Measurements from ENCODE around the gene MYRIP.
"Not testable (repeated sequence)": the region's sequence is repeated elsewhere in the genome, so short reads cannot be mapped to it uniquely, and the experiment has no call there.

MYRIP gene

GRCh38 chr3:40042752-40043443 is 233.5 kb downstream of the MYRIP start:
- DNase-seq (ENCODE audit: low spot score): no peak

DNA sequence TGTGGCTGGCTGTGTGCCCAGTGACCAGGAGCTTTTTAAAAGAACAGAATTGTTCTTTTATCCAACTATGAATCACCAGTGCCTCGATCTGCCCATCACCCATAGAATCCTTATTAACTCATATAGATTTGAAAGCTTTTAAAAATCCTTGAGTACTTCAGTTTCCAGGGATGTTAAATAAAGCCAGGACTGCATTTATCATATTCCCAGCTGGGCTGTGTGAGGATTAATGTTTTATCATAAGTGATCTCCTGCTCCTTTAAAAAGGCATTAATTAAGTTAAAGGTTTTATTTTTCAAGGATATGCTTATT is 234.0 kb downstream of the MYRIP start:
- DNase-seq (ENCODE audit: low spot score): no peak

GRCh38 chr3:40044487-40044886 is 235.1 kb downstream of the MYRIP start:
- DNase-seq (ENCODE audit: low spot score): no peak

- no peak for DNase-seq (ENCODE audit: low spot score)
Measured at GRCh38 chr3:40045051-40045450, 235.6 kb downstream of the MYRIP start.

DNA sequence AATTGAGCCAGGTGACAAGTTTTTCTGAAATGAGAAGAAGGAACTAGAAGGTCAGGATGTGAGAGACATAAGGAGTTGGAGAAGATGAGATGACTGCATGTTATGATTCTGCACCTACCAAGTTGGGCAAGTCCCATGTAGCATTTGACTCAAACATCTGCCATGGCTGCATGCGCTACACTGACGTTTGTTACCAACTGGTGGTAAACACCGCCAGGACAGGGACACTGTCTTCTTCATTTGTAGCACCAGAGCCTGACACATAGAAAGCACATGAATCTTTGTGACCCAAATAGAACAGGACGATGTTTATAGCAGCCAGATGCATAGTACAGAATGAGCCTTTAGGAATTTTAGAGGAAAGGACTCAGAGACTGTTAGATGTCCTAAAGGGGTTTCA is 236.7 kb downstream of the MYRIP start:
- DNase-seq (ENCODE audit: low spot score): no peak

- DNase-seq (ENCODE audit: low spot score): no peak
Measured at GRCh38 chr3:40047406-40047805, 238.0 kb downstream of the MYRIP start.

DNA sequence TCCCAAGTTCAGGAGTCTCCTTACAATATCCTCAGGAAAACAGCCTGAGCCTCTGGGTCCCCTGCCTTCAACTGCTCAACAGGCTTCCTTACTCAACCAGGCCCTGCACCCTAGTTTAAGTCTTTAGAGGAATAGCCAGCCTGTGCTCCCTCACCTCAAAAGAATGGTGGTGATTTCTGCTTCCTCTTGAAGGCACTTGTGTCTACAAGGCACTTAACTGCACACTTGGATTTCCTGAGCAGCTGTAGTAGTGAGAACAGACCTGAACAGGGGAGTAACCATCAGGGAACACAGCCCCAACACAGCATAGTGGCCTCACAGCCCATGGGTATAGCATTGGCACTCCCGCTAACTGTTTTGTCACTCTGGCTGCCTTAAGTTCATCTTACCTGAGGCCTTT is 244.3 kb downstream of the MYRIP start:
- no peak for DNase-seq (ENCODE audit: low spot score)

DNA sequence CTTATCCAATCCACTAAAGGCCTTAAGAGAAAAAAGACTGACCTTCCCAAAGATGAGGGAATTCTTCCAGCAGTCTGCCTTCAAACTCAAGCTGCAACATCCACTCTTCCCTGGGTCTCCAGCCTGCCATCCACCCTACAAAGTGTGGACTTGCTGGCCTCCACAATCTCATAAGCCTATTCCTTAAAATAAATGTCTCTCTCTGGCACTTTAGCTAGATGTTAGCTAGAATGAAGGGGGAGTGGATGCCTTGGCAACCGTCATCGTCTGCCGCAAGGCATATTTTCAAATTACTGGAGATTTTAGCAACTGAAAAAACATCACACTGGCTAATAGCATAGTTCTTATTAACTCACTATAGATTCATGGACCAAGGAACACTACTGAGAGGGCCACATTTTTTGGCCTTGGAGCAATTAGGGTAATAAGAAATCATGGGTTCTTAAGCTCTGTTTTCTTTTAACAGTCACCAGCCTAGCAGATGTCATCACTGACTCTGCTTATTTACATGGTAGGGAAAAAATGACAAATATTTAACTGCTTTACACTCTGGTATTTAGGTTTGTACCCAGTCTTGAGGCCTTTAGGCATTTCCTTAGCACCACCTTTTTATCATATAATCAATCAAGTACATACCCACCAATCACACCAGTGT is 245.3 kb downstream of the MYRIP start:
- no peak for DNase-seq (ENCODE audit: low spot score)

DNA sequence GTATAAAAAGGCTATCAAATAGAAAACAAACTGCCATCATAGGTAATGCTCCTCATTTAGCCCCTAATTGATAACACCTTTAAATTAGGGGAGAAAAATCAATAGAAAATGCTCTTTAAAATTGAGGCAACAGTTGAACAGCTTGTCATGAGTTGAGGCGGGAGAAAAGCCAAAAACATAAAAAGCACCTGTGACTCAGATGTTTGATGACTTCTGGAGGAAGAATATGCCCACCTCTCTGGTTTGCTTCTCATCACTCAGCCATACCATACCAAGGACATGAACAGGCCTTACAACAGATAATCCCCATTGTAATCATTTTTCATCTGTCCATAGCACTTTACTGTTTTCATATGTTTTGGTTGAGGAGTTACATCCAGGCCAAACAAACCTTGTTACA is 246.0 kb downstream of the MYRIP start:
- DNase-seq (ENCODE audit: low spot score): no peak

GRCh38 chr3:40055956-40056355 is 246.5 kb downstream of the MYRIP start:
- DNase-seq (ENCODE audit: low spot score): no peak

DNA sequence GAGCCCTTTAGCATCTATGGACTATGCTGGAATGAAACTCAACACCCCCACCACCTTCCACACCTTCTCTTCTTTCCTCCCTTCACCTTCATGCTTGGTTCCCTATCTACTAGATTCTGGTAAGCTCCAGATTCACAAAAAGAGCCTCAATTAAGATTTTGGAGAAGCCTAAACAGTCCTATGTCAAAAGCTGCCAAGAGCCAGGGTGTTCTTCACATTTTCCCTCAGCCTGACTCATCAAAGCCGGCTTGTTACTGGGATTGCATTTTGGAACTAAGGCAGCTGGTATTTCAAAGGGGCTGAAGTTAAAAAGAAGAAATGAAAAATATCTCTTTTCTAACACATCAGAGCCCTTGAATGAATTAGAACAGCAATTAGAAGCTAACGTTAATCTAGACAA is 247.7 kb downstream of the MYRIP start:
- no peak for DNase-seq (ENCODE audit: low spot score)

GRCh38 chr3:40057786-40058185 is 248.4 kb downstream of the MYRIP start:
- DNase-seq (ENCODE audit: low spot score): no peak

- no peak for DNase-seq (ENCODE audit: low spot score)
Measured at GRCh38 chr3:40068636-40069035, 259.2 kb downstream of the MYRIP start.

- DNase-seq (ENCODE audit: low spot score): no peak
Measured at GRCh38 chr3:40070816-40071215, 261.4 kb downstream of the MYRIP start.

DNA sequence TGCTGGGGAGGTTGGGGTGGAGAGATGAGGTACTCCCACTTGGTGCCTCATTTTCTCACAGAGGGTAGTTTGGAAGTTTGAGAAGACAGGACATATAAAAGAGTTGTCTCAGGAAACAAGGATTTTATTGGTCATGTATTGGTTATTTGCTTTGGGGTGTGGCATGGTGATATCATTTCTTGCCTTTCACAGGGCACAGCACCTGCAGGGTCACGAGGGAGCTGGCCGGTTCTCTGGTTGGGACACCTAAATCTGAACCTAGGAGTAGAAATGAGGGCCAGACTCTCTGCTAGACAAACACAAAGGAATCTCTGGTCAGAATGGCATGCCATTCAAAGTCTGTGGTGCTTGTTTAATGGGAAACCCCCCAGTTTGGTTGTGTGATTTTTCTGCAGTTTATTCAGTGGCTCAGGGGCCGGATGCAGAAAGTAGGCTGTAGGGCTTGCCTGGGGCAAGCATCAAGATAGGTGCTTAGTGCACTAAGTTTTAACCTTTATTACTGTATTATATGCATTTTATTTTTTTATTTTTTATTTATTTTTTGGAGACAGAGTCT is 262.4 kb downstream of the MYRIP start:
- no peak for DNase-seq (ENCODE audit: low spot score)

- no peak for DNase-seq (ENCODE audit: low spot score)
Measured at GRCh38 chr3:40073310-40074007, 264.1 kb downstream of the MYRIP start.

DNA sequence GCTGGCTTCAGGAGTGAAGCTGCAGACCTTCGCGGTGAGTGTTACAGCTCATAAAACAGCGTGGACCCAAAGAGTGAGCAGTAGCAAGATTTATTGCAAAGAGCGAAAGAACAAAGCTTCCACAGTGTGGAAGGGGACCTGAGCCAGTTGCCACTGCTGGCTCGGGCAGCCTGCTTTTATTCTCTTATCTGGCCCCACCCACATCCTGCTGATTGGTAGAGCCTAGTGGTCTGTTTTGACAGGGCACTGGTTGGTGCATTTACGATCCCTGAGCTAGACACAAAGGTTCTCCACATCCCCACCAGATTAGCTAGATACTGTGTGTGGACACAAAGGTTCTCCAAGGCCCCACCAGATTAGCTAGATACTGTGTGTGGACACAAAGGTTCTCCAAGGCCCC is 267.7 kb downstream of the MYRIP start:
- not testable (repeated sequence) for DNase-seq (ENCODE audit: low spot score)

DNA sequence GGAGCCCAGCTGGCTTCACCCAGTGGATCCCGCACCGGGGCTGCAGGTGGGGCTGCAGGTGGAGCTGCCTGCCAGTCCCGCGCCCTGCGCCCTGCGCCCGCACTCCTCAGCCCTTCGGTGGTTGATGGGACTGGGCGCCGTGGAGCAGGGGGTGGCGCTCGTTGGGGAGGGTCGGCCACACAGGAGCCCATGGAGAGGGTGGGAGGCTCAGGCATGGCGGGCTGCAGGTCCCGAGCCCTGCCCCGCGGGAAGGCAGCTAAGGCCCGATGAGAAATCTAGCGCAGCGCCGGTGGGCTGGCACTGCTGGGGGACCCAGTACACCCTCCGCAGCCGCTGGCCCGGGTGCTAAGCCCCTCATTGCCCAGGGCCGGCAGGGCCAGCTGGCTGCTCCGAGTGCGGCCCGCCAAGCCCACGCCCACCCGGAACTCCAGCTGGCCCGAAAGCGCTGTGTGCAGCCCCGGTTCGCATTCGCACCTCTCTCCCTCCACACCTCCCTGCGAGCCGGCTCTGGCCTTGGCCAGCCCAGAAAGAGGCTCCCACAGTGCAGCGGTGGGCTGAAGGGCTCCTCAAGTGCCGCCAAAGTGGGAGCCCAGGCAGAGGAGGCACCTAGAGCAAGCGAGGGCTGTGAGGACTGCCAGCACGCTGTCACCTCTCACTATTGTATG is 268.6 kb downstream of the MYRIP start:
- not testable (repeated sequence) for DNase-seq (ENCODE audit: low spot score)

DNA sequence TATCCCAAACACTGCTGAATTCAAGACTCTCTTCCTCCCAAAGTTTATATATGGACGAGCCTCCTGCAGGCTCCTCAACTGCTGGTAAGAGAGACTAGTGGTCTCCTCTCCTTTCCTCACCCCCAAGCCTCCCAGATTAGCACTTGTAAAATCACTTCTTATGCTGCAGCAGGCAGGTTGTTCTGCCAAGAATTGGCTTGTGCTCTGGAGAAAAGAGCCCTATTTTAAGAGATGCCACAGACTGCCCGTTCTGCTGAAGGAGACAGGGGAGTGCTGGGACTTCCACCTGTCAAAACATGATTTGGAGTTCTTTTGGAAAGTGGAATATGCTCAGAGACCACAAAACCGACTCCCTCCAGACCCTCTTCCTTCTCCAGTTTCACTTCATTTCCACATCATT is 269.2 kb downstream of the MYRIP start:
- DNase-seq (ENCODE audit: low spot score): no peak

- no peak for DNase-seq (ENCODE audit: low spot score)
Measured at GRCh38 chr3:40079203-40079846, 269.9 kb downstream of the MYRIP start.

- DNase-seq (ENCODE audit: low spot score): no peak
Measured at GRCh38 chr3:40079847-40080240, 270.4 kb downstream of the MYRIP start.

DNA sequence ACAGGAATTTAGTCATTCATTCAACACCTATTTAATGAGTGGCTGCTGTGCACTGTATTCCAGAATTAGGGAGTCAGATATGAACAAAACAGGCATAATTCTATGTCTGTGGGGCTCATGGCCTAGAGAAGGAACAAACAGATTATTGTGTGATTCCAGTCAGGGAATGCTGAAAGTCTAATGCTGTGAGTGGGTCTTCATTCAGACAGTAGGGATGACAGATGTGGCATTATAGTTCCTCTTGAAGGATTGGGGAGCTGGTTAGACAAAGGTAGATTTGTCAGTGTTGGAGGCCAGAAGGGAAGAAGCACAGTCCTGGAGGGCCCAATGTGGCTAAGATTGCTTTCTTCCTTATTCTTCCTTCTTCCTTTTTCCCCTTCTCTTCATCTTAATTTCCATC is 273.7 kb downstream of the MYRIP start:
- DNase-seq (ENCODE audit: low spot score): no peak

All from CD4-positive, alpha-beta T cell treated with Interleukin-2 at 100 ng/mL for 4 hours (primary cell).